Stomach (tissue), 9 donors: Measurements from ENCODE around the gene HEATR1. TPM values are rescaled to one million over a fixed set of nuclear protein-coding genes. Genes with fewer than 3 reads are reported as not detected.

ENCODE experiments used
- DNase-seq, 2 donors: peaks; one replicate each; pipeline versions ENCODE4 v3.0.0 to v3.0.0-alpha.2; 2013 to 2019
- H3K27ac ChIP-seq, 5 donors: fragments of 200-600 bp in 4 of 5; sonication (generic) in 4 of 5; one replicate each; pipeline ENCODE4 v1.5.1; 2013 to 2019; ENCODE audit warnings: mild to moderate bottlenecking in 1 of 5, moderate library complexity in 1 of 5
- H3K27me3 ChIP-seq, 3 donors: fragments of 200-600 bp; sonication (generic); one replicate each; pipeline ENCODE4 v1.5.1; 2017 to 2019; ENCODE audit warnings: mixed run types in 1 of 3
- H3K36me3 ChIP-seq, 4 donors: fragments of 200-600 bp; sonication (generic); 1 replicate in 3 of 4; 2 replicates in 1 of 4; pipeline ENCODE4 v1.5.1; 2016 to 2019
- H3K4me1 ChIP-seq, 4 donors: fragments of 200-600 bp; sonication (generic); one replicate each; pipeline ENCODE4 v1.5.1; 2016 to 2019
- H3K4me3 ChIP-seq, 4 donors: fragments of 200-600 bp; sonication (generic) in 3 of 4; one replicate each; pipeline ENCODE4 v1.5.1; 2016 to 2019; ENCODE audit warnings: mild to moderate bottlenecking in 1 of 4
- H3K9me3 ChIP-seq, 4 donors: fragments of 200-600 bp; sonication (generic); one replicate each; pipeline ENCODE4 v1.5.1; 2016 to 2019
- CTCF ChIP-seq, 7 experiments: fragments of 450-650 bp in 4 of 7; fragments of 200-600 bp in 3 of 7; sonication (generic) in 3 of 7; IDR thresholded peaks; one replicate each; pipeline ENCODE4 v1.5.1; 2016 to 2019; ENCODE audit warnings: antibody characterized with exemption in 7 of 7, control low read depth in 2 of 7, mild to moderate bottlenecking in 1 of 7
- EP300 ChIP-seq: sonication (generic); formaldehyde crosslinking; IDR thresholded peaks from one replicate; pipeline ENCODE4 v1.6.1; 2017; ENCODE audit warnings: antibody characterized with exemption
- POLR2A ChIP-seq, 4 donors: fragments of 450-650 bp; IDR thresholded peaks; one replicate each; pipeline ENCODE4 v1.6.1; 2016; ENCODE audit warnings: antibody characterized with exemption in 4 of 4, control low read depth in 2 of 4, mild to moderate bottlenecking in 1 of 4, moderate library complexity in 1 of 4
- POLR2AphosphoS5 ChIP-seq, 3 donors: sonication (generic); formaldehyde crosslinking; IDR thresholded peaks; one replicate each; pipeline ENCODE4 v1.6.1; 2016; ENCODE audit warnings: antibody characterized with exemption in 3 of 3
- WGBS, 5 donors: extraction: QIAGEN DNeasy Blood & Tissue Kit in 3 of 5; methylation state at CpG; one replicate each; pipeline versions ENCODE4 v1.1.5 to v1.1.7; 2013 to 2018; 5-methylcytosine and 5-hydroxymethylcytosine counted together
- intact Hi-C: fragments of 100-400 bp; cut with DNase I; formaldehyde crosslinking; loops from one replicate; pipeline ENCODE4 v1.15.1; 2023; ENCODE audit warnings: low total_unique reads
- polyA plus RNA-seq, 3 donors: library from polyadenylated mRNA; stranded (reverse); fragments of 200-250 nt; gene quantifications; one replicate each; pipeline ENCODE4 v1.2.3, GENCODE V29; 2013
- total RNA-seq, 5 donors: library from RNA; depleted of rRNA; stranded (reverse); fragments of >200 nt; gene quantifications; one replicate each; pipeline versions ENCODE4 v1.1.0 to v1.2.3, GENCODE V29; 2014 to 2016
- donor health status: healthy with polysubstance abuse.
- donor health status: Bipolar disorder and iron deficiency.
- donor health status: healthy.

HEATR1 gene
- total and polyA plus RNA-seq, 8 donors: 2.4 to 51.8 (median 12.1) TPM

GRCh38 chr1:236623371-236624166 lies 19.3 kb upstream of the HEATR1 start:
- Histone ChIP-seq H3K9me3 (peaks cover 0 to 18% (median 16%) of the 10 kb centered on the region in 4 donors), H3K27me3 (no peaks in the 10 kb centered on the region), H3K4me1 (no peaks in the 10 kb centered on the region), H3K27ac (no peak overlapping the region), H3K4me3 (no peak overlapping the region), H3K36me3 (no peaks in the 10 kb centered on the region)
- intact Hi-C loops: no loop called here
- WGBS, 5 donors: 49 to 58% (median 54%) methylated on average over 4 of the region's 4 CpGs
- TF ChIP-seq POLR2A (IDR thresholded peaks at IDR 0.05) (no peak), CTCF (IDR thresholded peaks at IDR 0.05) (no peak), EP300 (no peak), POLR2AphosphoS5 (IDR thresholded peaks at IDR 0.05) (no peak)
- DNase-seq: no peak

GRCh38 chr1:236622407-236622806 lies 18.1 kb upstream of the HEATR1 start:
- intact Hi-C loops: no loop called here
- peaks cover 0 to 4% (median 0%) of the 10 kb centered on the region in 3 donors for H3K27me3 ChIP-seq
- H3K9me3 ChIP-seq: peaks cover 0 to 18% (median 16%) of the 10 kb centered on the region in 4 donors
- no peak overlapping the region for H3K27ac ChIP-seq
- H3K4me1 ChIP-seq: no peaks in the 10 kb centered on the region
- H3K4me3 ChIP-seq: no peak overlapping the region
- DNase-seq: no peak
- WGBS, 5 donors: 34 to 48% (median 39%) methylated on average over 3 of the region's 3 CpGs
- H3K36me3 ChIP-seq: no peaks in the 10 kb centered on the region
- TF ChIP-seq POLR2A (IDR thresholded peaks at IDR 0.05): no peak
- TF ChIP-seq CTCF (IDR thresholded peaks at IDR 0.05): no peak
- TF ChIP-seq POLR2AphosphoS5 (IDR thresholded peaks at IDR 0.05): no peak
- TF ChIP-seq EP300: no peak

GRCh38 chr1:236619398-236619797 lies 15.1 kb upstream of the HEATR1 start:
- intact Hi-C loops: no loop called here
- WGBS, 5 donors: 67 to 76% (median 74%) methylated on average over 6 of the region's 6 CpGs
- Histone ChIP-seq H3K27me3 (peaks cover 0 to 16% (median 0%) of the 10 kb centered on the region in 3 donors), H3K4me1 (no peaks in the 10 kb centered on the region), H3K4me3 (no peak overlapping the region), H3K27ac (no peak overlapping the region), H3K36me3 (no peaks in the 10 kb centered on the region), H3K9me3 (peaks cover 0 to 18% (median 16%) of the 10 kb centered on the region in 4 donors)
- DNase-seq: no peak
- no peak for TF ChIP-seq POLR2A (IDR thresholded peaks at IDR 0.05)
- no peak for TF ChIP-seq EP300

- TF ChIP-seq EP300: no peak
- no peak for TF ChIP-seq POLR2AphosphoS5 (IDR thresholded peaks at IDR 0.05)
- TF ChIP-seq CTCF (IDR thresholded peaks at IDR 0.05): no peak
- TF ChIP-seq POLR2A (IDR thresholded peaks at IDR 0.05): no peak
- 84 to 88% (median 86%) methylated on average over 5 of the region's 5 CpGs for WGBS, 5 donors
- no peak for DNase-seq
- Histone ChIP-seq H3K9me3 (peaks cover 0 to 18% (median 16%) of the 10 kb centered on the region in 4 donors), H3K4me3 (no peak overlapping the region), H3K27ac (no peak overlapping the region), H3K4me1 (no peaks in the 10 kb centered on the region), H3K27me3 (peaks cover 0 to 19% (median 0%) of the 10 kb centered on the region in 3 donors), H3K36me3 (no peaks in the 10 kb centered on the region)
- intact Hi-C loops: no loop called here
Measured at GRCh38 chr1:236618507-236618906, 14.2 kb upstream of the HEATR1 start.
